Mesendoderm (in vitro differentiated cells): Measurements from ENCODE around the gene PAN3.

Experiments
- DNase-seq: peaks from one replicate; pipeline ENCODE4 v3.0.0; 2013
- H2AK5ac ChIP-seq: 2 replicates; pipeline ENCODE4 v1.6.1; 2013; ENCODE audit warnings: low read length, inconsistent platforms
- H2BK120ac ChIP-seq: 2 replicates; pipeline ENCODE4 v1.6.1; 2013; ENCODE audit warnings: low read depth, mild to moderate bottlenecking, low read length, moderate library complexity, mixed read lengths
- H2BK15ac ChIP-seq: replicated peaks from 2 replicates; pipeline ENCODE4 v1.6.1; 2013; ENCODE audit warnings: low read depth, mild to moderate bottlenecking, moderate library complexity
- H2BK5ac ChIP-seq: 2 replicates; pipeline ENCODE4 v1.6.1; 2013; ENCODE audit warnings: low read length, inconsistent platforms
- H3K18ac ChIP-seq: 2 replicates; pipeline ENCODE4 v1.6.1; 2013; ENCODE audit warnings: mild to moderate bottlenecking, low read length, mixed read lengths
- H3K23ac ChIP-seq: one replicate; pipeline ENCODE4 v1.6.1; 2013; ENCODE audit warnings: low read length
- H3K27ac ChIP-seq: 2 replicates; pipeline ENCODE4 v1.5.1; 2013; ENCODE audit warnings: low read depth, mild to moderate bottlenecking, inconsistent platforms, low read length, moderate library complexity
- H3K27me3 ChIP-seq: 2 replicates; pipeline ENCODE4 v1.6.1; 2013; ENCODE audit warnings: low read length, control low read depth, mild to moderate bottlenecking, inconsistent platforms; ENCODE audit not compliant: insufficient read depth, poor library complexity
- H3K36me3 ChIP-seq: 2 replicates; pipeline ENCODE4 v1.6.1; 2013; ENCODE audit warnings: low read length, inconsistent platforms; ENCODE audit not compliant: control insufficient read depth, insufficient read depth
- H3K4ac ChIP-seq: one replicate; pipeline ENCODE4 v1.6.1; 2013; ENCODE audit warnings: low read depth, mild to moderate bottlenecking, low read length, moderate library complexity
- H3K4me1 ChIP-seq: 2 replicates; pipeline ENCODE4 v1.6.1; 2013; ENCODE audit warnings: low read depth, low read length, inconsistent platforms; ENCODE audit not compliant: control insufficient read depth
- H3K4me2 ChIP-seq: 2 replicates; pipeline ENCODE4 v1.6.1; 2013; ENCODE audit warnings: low read length
- H3K4me3 ChIP-seq: 2 replicates; pipeline ENCODE4 v1.5.1; 2013; ENCODE audit warnings: mild to moderate bottlenecking, low read length
- H3K56ac ChIP-seq: one replicate; pipeline ENCODE4 v1.6.1; 2013; ENCODE audit warnings: low read length
- H3K79me1 ChIP-seq: 2 replicates; pipeline ENCODE4 v1.6.1; 2013; ENCODE audit warnings: low read length, inconsistent platforms
- H3K79me2 ChIP-seq: 2 replicates; pipeline ENCODE4 v1.6.1; 2013; ENCODE audit warnings: mild to moderate bottlenecking, low read length; ENCODE audit not compliant: control insufficient read depth, insufficient read depth
- H3K9ac ChIP-seq: 2 replicates; pipeline ENCODE4 v1.6.1; 2013; ENCODE audit warnings: low read length, inconsistent platforms
- H4K5ac ChIP-seq: one replicate; pipeline ENCODE4 v1.6.1; 2013; ENCODE audit warnings: low read length
- H4K8ac ChIP-seq: one replicate; pipeline ENCODE4 v1.6.1; 2013; ENCODE audit warnings: low read depth, mild to moderate bottlenecking, control low read depth, low read length, moderate library complexity
- WGBS: extraction: QIAGEN DNeasy Blood & Tissue Kit; methylation state at CpG from one replicate; pipeline ENCODE4 v1.1.7; 2013; ENCODE audit warnings: low lambda C conversion rate, missing lambda C conversion rate; ENCODE audit not compliant: insufficient coverage; ENCODE audit errors: extremely low coverage; 5-methylcytosine and 5-hydroxymethylcytosine counted together

The PAN3 gene

DNA sequence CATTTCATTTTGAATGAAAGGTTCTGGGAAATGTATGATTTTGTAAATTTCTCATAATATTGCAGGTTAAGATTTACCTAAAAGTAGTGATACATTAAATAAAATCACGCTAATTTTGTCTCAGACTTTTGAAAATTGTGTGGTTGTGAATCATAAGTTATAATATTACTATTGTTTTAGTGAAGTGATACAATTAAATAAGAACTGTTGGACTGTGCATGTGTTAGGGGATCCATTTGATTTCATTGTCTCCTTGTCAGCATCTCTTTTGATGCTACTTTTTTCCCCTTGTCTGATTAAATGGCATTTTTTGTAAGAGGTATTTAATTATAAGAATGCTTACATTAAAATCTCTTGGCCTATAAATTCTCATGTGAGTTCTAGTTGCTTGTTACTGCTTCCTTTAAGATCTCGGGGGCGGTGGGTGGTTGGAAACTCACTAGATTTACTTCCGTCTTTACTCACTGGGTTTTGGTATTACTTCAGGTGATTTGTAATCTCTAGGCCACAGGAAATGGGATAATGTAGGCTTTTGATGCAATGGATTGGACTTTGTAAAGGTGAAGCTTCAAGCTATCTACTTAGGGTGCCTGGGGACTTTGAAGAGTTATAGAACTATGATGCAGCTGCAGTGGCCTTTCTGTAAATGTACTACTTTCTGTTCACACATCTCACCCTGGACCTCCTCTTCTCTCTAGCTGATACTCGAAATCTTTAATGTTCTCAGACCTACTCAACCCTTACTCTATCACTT lies 66.5 kb downstream of the PAN3 start:
- Histone ChIP-seq H3K27me3 (no peaks in the 10 kb centered on the region), H2BK120ac (no peak overlapping the region), H4K8ac (no peak overlapping the region), H3K4me2 (no peak overlapping the region), H3K79me2 (no peaks in the 10 kb centered on the region), H3K9ac (no peak overlapping the region), H3K27ac (no peak overlapping the region), H3K56ac (no peak overlapping the region), H4K5ac (no peak overlapping the region), H3K4me3 (no peak overlapping the region), H2BK15ac (no peak overlapping the region), H3K4ac (no peak overlapping the region), H2BK5ac (no peak overlapping the region), H3K4me1 (no peaks in the 10 kb centered on the region), H2AK5ac (no peak overlapping the region), H3K79me1 (no peaks in the 10 kb centered on the region), H3K36me3 (no peaks in the 10 kb centered on the region), H3K23ac (no peak overlapping the region), H3K18ac (no peak overlapping the region)
- DNase-seq = no peak
- WGBS = no CpG with 5 or more reads among the region's 5 CpGs

DNA sequence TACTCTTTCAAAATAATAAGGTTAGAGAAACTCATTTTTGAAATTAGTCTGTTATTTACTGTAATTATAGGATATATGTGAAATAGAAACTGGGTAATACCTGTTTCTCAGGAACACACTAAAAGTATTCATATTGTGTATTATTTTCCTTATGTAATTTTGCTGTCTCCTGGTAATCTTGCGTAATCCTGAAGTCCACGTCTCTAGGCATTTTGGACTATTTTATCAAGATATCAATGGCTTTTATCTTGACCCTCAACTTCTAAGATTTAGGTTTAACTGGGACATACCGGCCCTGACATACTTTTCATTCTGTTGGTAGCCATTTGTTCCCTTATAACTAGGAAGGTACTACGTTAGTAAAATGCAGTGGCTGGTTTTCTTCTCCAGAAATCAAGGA lies 80.3 kb downstream of the PAN3 start:
- H3K4me3 ChIP-seq = no peak overlapping the region
- no peak for DNase-seq
- no peak overlapping the region for H2BK15ac ChIP-seq
- H3K9ac ChIP-seq = no peak overlapping the region
- H2BK5ac ChIP-seq = no peak overlapping the region
- no CpG with 5 or more reads among the region's 4 CpGs for WGBS
- no peak overlapping the region for H3K56ac ChIP-seq
- H3K4me1 ChIP-seq = no peaks in the 10 kb centered on the region
- no peaks in the 10 kb centered on the region for H3K79me2 ChIP-seq
- no peak overlapping the region for H4K8ac ChIP-seq
- H3K4ac ChIP-seq = no peak overlapping the region
- H2AK5ac ChIP-seq = no peak overlapping the region
- no peaks in the 10 kb centered on the region for H3K36me3 ChIP-seq
- no peak overlapping the region for H3K27ac ChIP-seq
- H2BK120ac ChIP-seq = no peak overlapping the region
- no peak overlapping the region for H3K4me2 ChIP-seq
- no peak overlapping the region for H3K23ac ChIP-seq
- no peaks in the 10 kb centered on the region for H3K27me3 ChIP-seq
- H3K79me1 ChIP-seq = peaks cover 1% of the 10 kb centered on the region
- no peak overlapping the region for H3K18ac ChIP-seq
- no peak overlapping the region for H4K5ac ChIP-seq

DNA sequence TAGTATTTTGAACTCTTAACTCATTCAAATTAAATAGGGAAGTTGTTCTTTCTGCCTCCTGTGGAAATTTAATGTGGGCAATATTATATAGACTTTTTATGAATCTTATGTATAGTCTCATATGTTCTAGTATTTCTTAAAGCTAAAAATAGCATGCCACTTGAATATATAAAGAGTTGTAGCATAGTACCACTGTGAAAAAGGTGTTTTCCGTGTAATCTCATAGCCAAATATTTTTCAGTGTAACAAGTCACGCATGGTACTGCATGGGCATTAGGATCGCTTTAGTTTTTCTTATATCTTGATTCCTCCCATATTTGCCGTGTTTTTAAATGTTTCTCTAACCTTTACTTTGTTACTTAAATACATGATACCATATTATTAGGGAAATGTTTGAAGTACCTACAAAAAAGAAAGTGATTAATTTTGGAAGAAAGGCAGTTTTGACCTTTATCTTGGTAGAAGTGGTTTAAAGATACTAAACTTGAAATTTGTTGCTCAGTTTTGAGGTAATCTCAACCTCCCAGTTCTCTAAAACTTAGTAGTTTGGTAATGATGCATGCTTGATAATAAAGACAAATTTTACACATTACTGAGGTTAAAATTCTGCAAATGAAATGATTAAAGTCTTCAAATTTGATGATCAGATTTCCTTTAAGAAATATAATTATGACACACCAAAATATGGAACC lies 81.2 kb downstream of the PAN3 start:
- no peak overlapping the region for H3K23ac ChIP-seq
- peaks cover 1% of the 10 kb centered on the region for H3K79me1 ChIP-seq
- no peak overlapping the region for H2BK15ac ChIP-seq
- H3K27ac ChIP-seq = no peak overlapping the region
- no peak overlapping the region for H4K5ac ChIP-seq
- WGBS = no CpG with 5 or more reads among the region's 4 CpGs
- no peak overlapping the region for H3K56ac ChIP-seq
- no peak overlapping the region for H4K8ac ChIP-seq
- no peaks in the 10 kb centered on the region for H3K79me2 ChIP-seq
- no peak overlapping the region for H3K4me3 ChIP-seq
- no peak overlapping the region for H3K4me2 ChIP-seq
- no peak overlapping the region for H3K18ac ChIP-seq
- H2AK5ac ChIP-seq = no peak overlapping the region
- H3K27me3 ChIP-seq = no peaks in the 10 kb centered on the region
- H2BK120ac ChIP-seq = no peak overlapping the region
- no peaks in the 10 kb centered on the region for H3K4me1 ChIP-seq
- DNase-seq = no peak
- H3K9ac ChIP-seq = no peak overlapping the region
- H3K36me3 ChIP-seq = no peaks in the 10 kb centered on the region
- no peak overlapping the region for H3K4ac ChIP-seq
- no peak overlapping the region for H2BK5ac ChIP-seq

DNA sequence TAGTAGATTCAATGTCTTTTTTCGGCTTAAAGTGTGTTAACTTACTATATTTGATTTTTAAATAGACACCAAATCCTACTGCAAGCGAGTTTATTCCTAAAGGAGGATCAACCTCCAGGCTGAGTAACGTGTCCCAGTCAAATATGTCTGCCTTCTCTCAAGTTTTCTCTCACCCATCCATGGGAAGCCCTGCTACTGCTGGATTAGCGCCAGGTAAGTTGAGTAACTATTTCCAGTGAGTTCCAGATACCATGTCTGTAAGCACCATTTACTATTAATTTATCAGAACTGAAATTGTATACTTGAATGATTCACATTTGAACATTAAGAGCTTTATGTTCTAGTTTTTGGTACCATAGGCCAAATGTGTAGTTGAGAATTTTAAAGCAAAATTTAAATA lies 81.8 kb downstream of the PAN3 start:
- Histone ChIP-seq H3K27me3 (no peaks in the 10 kb centered on the region), H2BK5ac (no peak overlapping the region), H3K79me1 (no peaks in the 10 kb centered on the region), H3K4me3 (no peak overlapping the region), H3K4me1 (no peaks in the 10 kb centered on the region), H3K23ac (no peak overlapping the region), H4K8ac (no peak overlapping the region), H4K5ac (no peak overlapping the region), H3K4ac (no peak overlapping the region), H3K79me2 (no peaks in the 10 kb centered on the region), H3K27ac (no peak overlapping the region), H3K36me3 (no peaks in the 10 kb centered on the region), H2BK120ac (no peak overlapping the region), H3K4me2 (no peak overlapping the region), H3K56ac (no peak overlapping the region), H2BK15ac (no peak overlapping the region), H2AK5ac (no peak overlapping the region), H3K18ac (no peak overlapping the region), H3K9ac (no peak overlapping the region)
- DNase-seq = no peak
- WGBS = no CpG with 5 or more reads among the region's 4 CpGs

DNA sequence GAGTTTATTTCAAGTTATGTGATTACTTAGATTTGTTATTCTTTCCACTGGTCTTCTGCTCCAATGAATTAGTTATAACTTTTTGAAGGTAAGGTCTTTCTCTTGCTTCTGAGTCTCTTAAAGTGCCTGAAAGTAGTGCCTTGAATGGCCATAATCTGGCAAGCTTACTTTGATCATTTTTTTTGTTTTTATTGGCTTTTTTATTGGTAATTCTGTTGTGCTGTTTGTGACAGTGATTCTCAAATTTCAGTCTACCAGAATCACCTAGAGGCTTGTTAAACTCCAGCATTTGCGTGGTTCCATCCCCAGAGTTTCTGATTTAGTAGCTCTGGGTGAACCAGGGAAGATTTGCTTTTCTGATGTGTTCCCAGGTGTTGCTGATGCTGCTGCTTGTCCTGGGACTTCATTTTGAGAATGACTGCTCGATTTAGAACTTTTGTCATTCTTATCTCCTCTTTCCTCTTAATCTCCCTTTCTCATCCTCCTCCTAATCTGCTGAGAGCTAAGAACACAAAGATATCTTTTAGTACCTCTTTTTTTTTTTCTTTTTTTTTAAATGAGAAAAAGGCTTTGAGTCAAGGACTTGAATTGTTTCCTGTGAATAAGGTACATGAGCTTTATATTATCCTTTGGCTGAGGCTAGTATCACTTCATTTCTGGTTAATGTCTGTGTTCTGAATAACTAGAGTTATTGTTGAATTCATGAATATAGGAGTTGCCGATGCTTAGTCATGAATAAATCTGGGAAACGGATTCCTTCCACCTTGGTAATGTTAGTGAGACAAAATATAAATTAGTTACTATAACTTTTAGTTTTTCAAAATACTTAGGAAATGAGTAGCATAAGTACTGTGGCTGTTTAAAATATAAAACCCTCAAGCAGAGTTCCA lies 91.4 kb downstream of the PAN3 start:
- Histone ChIP-seq H3K9ac (no peak overlapping the region), H3K56ac (no peak overlapping the region), H4K5ac (no peak overlapping the region), H3K79me1 (no peaks in the 10 kb centered on the region), H2BK5ac (no peak overlapping the region), H3K36me3 (no peaks in the 10 kb centered on the region), H2BK120ac (no peak overlapping the region), H3K23ac (no peak overlapping the region), H3K4me1 (peaks cover 2% of the 10 kb centered on the region), H4K8ac (no peak overlapping the region), H3K18ac (no peak overlapping the region), H3K4ac (no peak overlapping the region), H3K79me2 (no peaks in the 10 kb centered on the region), H2AK5ac (no peak overlapping the region), H3K27ac (no peak overlapping the region), H3K4me2 (no peak overlapping the region), H3K27me3 (no peaks in the 10 kb centered on the region), H3K4me3 (no peak overlapping the region), H2BK15ac (no peak overlapping the region)
- WGBS = no CpG with 5 or more reads among the region's 4 CpGs
- peak; percentile 63 for DNase-seq
